HEK293 (cell line): ENCODE measurements around the gene RSU1.

Experiments used
- CTCF ChIA-PET: fragments of 350-600 bp; formaldehyde crosslinking; extraction: SDS; loops from one replicate; lab custom pipeline; 2021; ENCODE audit warnings: antibody characterized with exemption; lab: Yijun Ruan, JAX
- POLR2A ChIA-PET: fragments of 300-600 bp; formaldehyde crosslinking; extraction: SDS; loops from one replicate; lab custom pipeline; 2020; ENCODE audit warnings: antibody characterized with exemption, inconsistent platforms; lab: Yijun Ruan, JAX
- H3K27ac ChIP-seq: fragments of 200-500 bp; sonication (Bioruptor generic); 2 replicates; pipeline ENCODE4 v1.5.1; 2014; ENCODE audit warnings: low read depth, low read length, control low read depth, inconsistent platforms; ENCODE audit errors: extremely low read depth
- H3K36me3 ChIP-seq, 2 experiments: fragments of 200-500 bp in 1 of 2; sonication (Bioruptor generic) in 1 of 2; 1 replicate in 1 of 2; 2 replicates in 1 of 2; pipeline ENCODE4 v1.5.1; 2014 to 2017; ENCODE audit warnings: inconsistent platforms in 2 of 2, low read length in 2 of 2; ENCODE audit not compliant: control insufficient read depth in 2 of 2, insufficient read depth in 1 of 2
- H3K4me1 ChIP-seq: fragments of 200-500 bp; sonication (Bioruptor generic); 2 replicates; pipeline ENCODE4 v1.5.1; 2014; ENCODE audit warnings: mild to moderate bottlenecking, low read length, inconsistent platforms; ENCODE audit not compliant: control insufficient read depth, insufficient read depth
- H3K4me3 ChIP-seq: 2 replicates; pipeline ENCODE4 v1.5.1; 2011; ENCODE audit warnings: low read depth, mild to moderate bottlenecking, control low read depth, low read length, moderate library complexity
- H3K9me3 ChIP-seq: fragments of 200-500 bp; sonication (Bioruptor generic); 2 replicates; pipeline ENCODE4 v1.5.1; 2014; ENCODE audit warnings: low read depth, low read length, inconsistent platforms; ENCODE audit not compliant: control insufficient read depth, insufficient read depth
- GLI4 ChIP-seq: fragments of 450-650 bp; formaldehyde crosslinking; IDR thresholded peaks from 2 replicates; pipeline ENCODE4 v1.5.1; 2016; ENCODE audit warnings: missing biosample characterization, missing genetic modification characterization
- KLF9 ChIP-seq: fragments of 450-650 bp; formaldehyde crosslinking; IDR thresholded peaks from 2 replicates; pipeline ENCODE4 v1.5.1; 2016; ENCODE audit warnings: missing biosample characterization, missing genetic modification characterization, low read depth
- ZBTB7A ChIP-seq: fragments of 450-650 bp; formaldehyde crosslinking; IDR thresholded peaks from 2 replicates; pipeline ENCODE4 v1.5.1; 2016; ENCODE audit warnings: low read depth, missing biosample characterization, missing genetic modification characterization
- ZNF114 ChIP-seq: fragments of 450-650 bp; formaldehyde crosslinking; IDR thresholded peaks from 2 replicates; pipeline ENCODE4 v1.5.0; 2017; ENCODE audit warnings: missing biosample characterization, missing genetic modification characterization
- ZNF274 ChIP-seq, 2 experiments: fragments of 200-500 bp in 1 of 2; fragments of 450-650 bp in 1 of 2; sonication (Bioruptor generic) in 1 of 2; formaldehyde crosslinking in 1 of 2; IDR thresholded peaks; 2 replicates each; pipeline versions ENCODE4 v1.5.1 to v1.6.1; 2014 to 2016; ENCODE audit warnings: borderline replicate concordance in 1 of 2, inconsistent platforms in 1 of 2, low read length in 1 of 2, missing biosample characterization in 1 of 2, missing genetic modification characterization in 1 of 2
- ZNF394 ChIP-seq: fragments of 450-650 bp; formaldehyde crosslinking; IDR thresholded peaks from 2 replicates; pipeline ENCODE4 v1.5.1; 2016; ENCODE audit warnings: missing biosample characterization, missing genetic modification characterization, mild to moderate bottlenecking, moderate library complexity, borderline replicate concordance
- ZNF423 ChIP-seq: fragments of 450-650 bp; formaldehyde crosslinking; IDR thresholded peaks from 2 replicates; pipeline ENCODE4 v1.5.1; 2016; ENCODE audit warnings: missing biosample characterization, missing genetic modification characterization
- ZNF48 ChIP-seq: fragments of 450-650 bp; formaldehyde crosslinking; IDR thresholded peaks from 2 replicates; pipeline ENCODE4 v1.5.1; 2016; ENCODE audit warnings: missing biosample characterization, missing genetic modification characterization
- ZNF571 ChIP-seq: fragments of 450-650 bp; formaldehyde crosslinking; IDR thresholded peaks from 2 replicates; pipeline ENCODE4 v1.5.0; 2017; ENCODE audit warnings: missing biosample characterization, missing genetic modification characterization
- ZNF658 ChIP-seq: fragments of 450-650 bp; formaldehyde crosslinking; IDR thresholded peaks from 2 replicates; pipeline ENCODE4; 2016; ENCODE audit warnings: missing biosample characterization, missing genetic modification characterization
- ZNF660 ChIP-seq: fragments of 450-650 bp; IDR thresholded peaks from 2 replicates; pipeline ENCODE4 v1.5.1; 2018; ENCODE audit warnings: missing biosample characterization, mild to moderate bottlenecking, missing genetic modification characterization
- ZNF707 ChIP-seq: fragments of 450-650 bp; formaldehyde crosslinking; IDR thresholded peaks from 2 replicates; pipeline ENCODE4 v1.5.1; 2016; ENCODE audit warnings: missing biosample characterization, missing genetic modification characterization
- ZNF747 ChIP-seq: fragments of 450-650 bp; formaldehyde crosslinking; IDR thresholded peaks from 2 replicates; pipeline ENCODE4 v1.5.1; 2016; ENCODE audit warnings: missing biosample characterization, missing genetic modification characterization
- TF ChIP-seq, protein P1 (sequence below): fragments of 450-650 bp; formaldehyde crosslinking; IDR thresholded peaks from 2 replicates; pipeline ENCODE4 v1.5.1; 2016; ENCODE audit warnings: missing biosample characterization, missing genetic modification characterization
- TF ChIP-seq, protein P2 (sequence below): fragments of 450-650 bp; formaldehyde crosslinking; IDR thresholded peaks from 2 replicates; pipeline ENCODE4 v1.5.1; 2016; ENCODE audit warnings: missing biosample characterization, missing genetic modification characterization
- TF ChIP-seq, protein P3 (sequence below): fragments of 450-650 bp; formaldehyde crosslinking; IDR thresholded peaks from 2 replicates; pipeline ENCODE4 v1.5.1; 2016; ENCODE audit warnings: missing biosample characterization, missing genetic modification characterization
- TF ChIP-seq, protein P4 (sequence below): fragments of 450-650 bp; formaldehyde crosslinking; IDR thresholded peaks from 2 replicates; pipeline ENCODE4 v1.5.1; 2016; ENCODE audit warnings: missing biosample characterization, missing genetic modification characterization

The RSU1 gene

DNA sequence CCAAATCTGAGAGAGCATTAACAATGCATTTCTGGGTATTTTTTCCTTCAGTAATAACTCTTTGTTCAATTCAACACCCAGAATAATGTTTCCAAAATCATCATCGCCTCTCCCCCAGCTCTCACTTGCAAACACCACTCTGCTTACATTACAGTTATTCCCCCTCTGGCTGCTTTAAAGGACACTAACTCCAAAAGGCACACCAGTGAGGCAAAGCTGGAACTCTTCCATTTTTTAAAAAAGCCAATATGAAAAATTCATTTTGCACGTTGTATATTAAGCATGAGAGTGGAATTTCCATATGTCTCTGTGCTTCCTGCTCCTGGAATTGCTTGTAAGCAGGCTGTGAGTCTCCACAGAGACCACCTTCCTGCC, 204.3 kb downstream of the RSU1 start:
- ChIA-PET POLR2A (no interaction called here), CTCF (no interaction called here)
- H3K4me1 ChIP-seq = no peaks in the 10 kb centered on the region
- no peak overlapping the region for H3K4me3 ChIP-seq
- no peak overlapping the region for H3K27ac ChIP-seq
- no peaks in the 10 kb centered on the region for H3K36me3 ChIP-seq
- no peaks in the 10 kb centered on the region for H3K9me3 ChIP-seq
- TF ChIP-seq GLI4 (tag by site-specific recombination) (no peak), ZNF48 (tag by site-specific recombination) (no peak), ZNF114 (tag by site-specific recombination) (no peak), ZNF571 (no peak), ZNF274 (IDR thresholded peaks at IDR 0.05; ENCODE audit: low read length) (no peak), ZNF274 (tag by site-specific recombination; IDR thresholded peaks at IDR 0.05; ENCODE audit: borderline replicate concordance) (no peak), ZNF658 (tag by site-specific recombination) (no peak), ZBTB7A (tag by site-specific recombination) (no peak), ZNF423 (tag by site-specific recombination) (no peak), ZNF747 (tag by site-specific recombination) (no peak), ZNF707 (tag by site-specific recombination) (no peak), ZNF394 (tag by site-specific recombination) (no peak)
- TF ChIP-seq, protein P1, sequence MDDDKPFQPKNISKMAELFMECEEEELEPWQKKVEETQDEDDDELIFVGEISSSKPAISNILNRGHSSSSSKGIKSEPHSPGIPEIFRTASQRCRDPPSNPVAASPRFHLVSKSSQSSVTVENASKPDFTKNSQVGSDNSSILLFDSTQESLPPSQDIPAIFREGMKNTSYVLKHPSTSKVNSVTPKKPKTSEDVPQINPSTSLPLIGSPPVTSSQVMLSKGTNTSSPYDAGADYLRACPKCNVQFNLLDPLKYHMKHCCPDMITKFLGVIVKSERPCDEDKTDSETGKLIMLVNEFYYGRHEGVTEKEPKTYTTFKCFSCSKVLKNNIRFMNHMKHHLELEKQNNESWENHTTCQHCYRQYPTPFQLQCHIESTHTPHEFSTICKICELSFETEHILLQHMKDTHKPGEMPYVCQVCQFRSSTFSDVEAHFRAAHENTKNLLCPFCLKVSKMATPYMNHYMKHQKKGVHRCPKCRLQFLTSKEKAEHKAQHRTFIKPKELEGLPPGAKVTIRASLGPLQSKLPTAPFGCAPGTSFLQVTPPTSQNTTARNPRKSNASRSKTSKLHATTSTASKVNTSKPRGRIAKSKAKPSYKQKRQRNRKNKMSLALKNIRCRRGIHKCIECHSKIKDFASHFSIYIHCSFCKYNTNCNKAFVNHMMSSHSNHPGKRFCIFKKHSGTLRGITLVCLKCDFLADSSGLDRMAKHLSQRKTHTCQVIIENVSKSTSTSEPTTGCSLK (tag by site-specific recombination) = no peak
- TF ChIP-seq, protein P2, sequence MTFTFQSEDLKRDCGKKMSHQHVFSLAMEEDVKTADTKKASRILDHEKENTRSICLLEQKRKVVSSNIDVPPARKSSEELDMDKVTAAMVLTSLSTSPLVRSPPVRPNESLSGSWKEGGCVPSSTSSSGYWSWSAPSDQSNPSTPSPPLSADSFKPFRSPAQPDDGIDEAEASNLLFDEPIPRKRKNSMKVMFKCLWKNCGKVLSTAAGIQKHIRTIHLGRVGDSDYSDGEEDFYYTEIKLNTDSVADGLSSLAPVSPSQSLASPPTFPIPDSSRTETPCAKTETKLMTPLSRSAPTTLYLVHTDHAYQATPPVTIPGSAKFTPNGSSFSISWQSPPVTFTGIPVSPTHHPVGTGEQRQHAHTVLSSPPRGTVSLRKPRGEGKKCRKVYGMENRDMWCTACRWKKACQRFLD = no peak
- TF ChIP-seq, protein P3, sequence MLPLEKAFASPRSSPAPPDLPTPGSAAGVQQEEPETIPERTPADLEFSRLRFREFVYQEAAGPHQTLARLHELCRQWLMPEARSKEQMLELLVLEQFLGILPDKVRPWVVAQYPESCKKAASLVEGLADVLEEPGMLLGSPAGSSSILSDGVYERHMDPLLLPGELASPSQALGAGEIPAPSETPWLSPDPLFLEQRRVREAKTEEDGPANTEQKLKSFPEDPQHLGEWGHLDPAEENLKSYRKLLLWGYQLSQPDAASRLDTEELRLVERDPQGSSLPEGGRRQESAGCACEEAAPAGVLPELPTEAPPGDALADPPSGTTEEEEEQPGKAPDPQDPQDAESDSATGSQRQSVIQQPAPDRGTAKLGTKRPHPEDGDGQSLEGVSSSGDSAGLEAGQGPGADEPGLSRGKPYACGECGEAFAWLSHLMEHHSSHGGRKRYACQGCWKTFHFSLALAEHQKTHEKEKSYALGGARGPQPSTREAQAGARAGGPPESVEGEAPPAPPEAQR (tag by site-specific recombination) = no peak
- TF ChIP-seq, protein P4, sequence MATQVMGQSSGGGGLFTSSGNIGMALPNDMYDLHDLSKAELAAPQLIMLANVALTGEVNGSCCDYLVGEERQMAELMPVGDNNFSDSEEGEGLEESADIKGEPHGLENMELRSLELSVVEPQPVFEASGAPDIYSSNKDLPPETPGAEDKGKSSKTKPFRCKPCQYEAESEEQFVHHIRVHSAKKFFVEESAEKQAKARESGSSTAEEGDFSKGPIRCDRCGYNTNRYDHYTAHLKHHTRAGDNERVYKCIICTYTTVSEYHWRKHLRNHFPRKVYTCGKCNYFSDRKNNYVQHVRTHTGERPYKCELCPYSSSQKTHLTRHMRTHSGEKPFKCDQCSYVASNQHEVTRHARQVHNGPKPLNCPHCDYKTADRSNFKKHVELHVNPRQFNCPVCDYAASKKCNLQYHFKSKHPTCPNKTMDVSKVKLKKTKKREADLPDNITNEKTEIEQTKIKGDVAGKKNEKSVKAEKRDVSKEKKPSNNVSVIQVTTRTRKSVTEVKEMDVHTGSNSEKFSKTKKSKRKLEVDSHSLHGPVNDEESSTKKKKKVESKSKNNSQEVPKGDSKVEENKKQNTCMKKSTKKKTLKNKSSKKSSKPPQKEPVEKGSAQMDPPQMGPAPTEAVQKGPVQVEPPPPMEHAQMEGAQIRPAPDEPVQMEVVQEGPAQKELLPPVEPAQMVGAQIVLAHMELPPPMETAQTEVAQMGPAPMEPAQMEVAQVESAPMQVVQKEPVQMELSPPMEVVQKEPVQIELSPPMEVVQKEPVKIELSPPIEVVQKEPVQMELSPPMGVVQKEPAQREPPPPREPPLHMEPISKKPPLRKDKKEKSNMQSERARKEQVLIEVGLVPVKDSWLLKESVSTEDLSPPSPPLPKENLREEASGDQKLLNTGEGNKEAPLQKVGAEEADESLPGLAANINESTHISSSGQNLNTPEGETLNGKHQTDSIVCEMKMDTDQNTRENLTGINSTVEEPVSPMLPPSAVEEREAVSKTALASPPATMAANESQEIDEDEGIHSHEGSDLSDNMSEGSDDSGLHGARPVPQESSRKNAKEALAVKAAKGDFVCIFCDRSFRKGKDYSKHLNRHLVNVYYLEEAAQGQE (tag by site-specific recombination) = no peak

GRCh38 chr10:16612115-16612980, 204.9 kb downstream of the RSU1 start:
- Histone ChIP-seq H3K4me1 (no peaks in the 10 kb centered on the region), H3K27ac (no peak overlapping the region), H3K4me3 (no peak overlapping the region), H3K36me3 (no peaks in the 10 kb centered on the region), H3K9me3 (no peaks in the 10 kb centered on the region)
- TF ChIP-seq ZNF660 (tag by site-specific recombination) (no peak), KLF9 (no peak)
- TF ChIP-seq, protein P4 (tag by site-specific recombination) = peak; percentile 95
- POLR2A ChIA-PET = no interaction called here
- CTCF ChIA-PET = no interaction called here
